Measurements from ENCODE around the gene SRGAP2B. TPM values are rescaled to one million over a fixed set of nuclear protein-coding genes. Genes with fewer than 3 reads are reported as not detected.
"Not testable (repeated sequence)": the region's sequence is repeated elsewhere in the genome, so short reads cannot be mapped to it uniquely, and the experiment has no call there.

Gene SRGAP2B
- total RNA-seq, 1 donor from 2014 or later = 26.3 TPM

GRCh38 chr1:145074021-145074559 lies 21.0 kb downstream of the SRGAP2B start:
- H3K36me3 Mint-ChIP-seq, H3K27me3 Mint-ChIP-seq: not testable (repeated sequence)

GRCh38 chr1:145071569-145071968 lies 23.6 kb downstream of the SRGAP2B start:
- H3K27me3 Mint-ChIP-seq; H3K27ac Mint-ChIP-seq; H3K9me3 Mint-ChIP-seq; H3K4me3 Mint-ChIP-seq; H3K4me1 Mint-ChIP-seq (ENCODE audit: unreplicated experiment); DNase-seq (ENCODE audit: extremely low spot score, unreplicated experiment); H3K36me3 Mint-ChIP-seq: not testable (repeated sequence)

More at GRCh38 chr1:145074021-145074559, 21.0 kb downstream of the SRGAP2B start:
- DNase-seq (ENCODE audit: extremely low spot score, unreplicated experiment); H3K9me3 Mint-ChIP-seq; H3K4me1 Mint-ChIP-seq (ENCODE audit: unreplicated experiment); H3K27ac Mint-ChIP-seq; H3K4me3 Mint-ChIP-seq: not testable (repeated sequence)

- H3K4me1 Mint-ChIP-seq (ENCODE audit: unreplicated experiment); H3K4me3 Mint-ChIP-seq; H3K36me3 Mint-ChIP-seq; H3K27ac Mint-ChIP-seq; H3K27me3 Mint-ChIP-seq; H3K9me3 Mint-ChIP-seq; DNase-seq (ENCODE audit: extremely low spot score, unreplicated experiment): not testable (repeated sequence)
These were observed 28.6 kb downstream of the SRGAP2B start for GRCh38 chr1:145066486-145066885.

- H3K27me3 Mint-ChIP-seq; H3K27ac Mint-ChIP-seq; H3K4me3 Mint-ChIP-seq; H3K9me3 Mint-ChIP-seq; DNase-seq (ENCODE audit: extremely low spot score, unreplicated experiment); H3K36me3 Mint-ChIP-seq; H3K4me1 Mint-ChIP-seq (ENCODE audit: unreplicated experiment): not testable (repeated sequence)
These were observed 29.8 kb downstream of the SRGAP2B start for GRCh38 chr1:145065194-145065826.

- not testable (repeated sequence) for DNase-seq (ENCODE audit: extremely low spot score, unreplicated experiment); H3K4me3 Mint-ChIP-seq; H3K4me1 Mint-ChIP-seq (ENCODE audit: unreplicated experiment); H3K27ac Mint-ChIP-seq; H3K9me3 Mint-ChIP-seq; H3K27me3 Mint-ChIP-seq; H3K36me3 Mint-ChIP-seq
These were observed 31.0 kb downstream of the SRGAP2B start for GRCh38 chr1:145063941-145064648.

- H3K4me1 Mint-ChIP-seq (ENCODE audit: unreplicated experiment); H3K36me3 Mint-ChIP-seq; H3K9me3 Mint-ChIP-seq; H3K27ac Mint-ChIP-seq; H3K4me3 Mint-ChIP-seq; DNase-seq (ENCODE audit: extremely low spot score, unreplicated experiment); H3K27me3 Mint-ChIP-seq: not testable (repeated sequence)
These were observed 31.8 kb downstream of the SRGAP2B start for GRCh38 chr1:145063285-145063684.

- DNase-seq (ENCODE audit: extremely low spot score, unreplicated experiment); H3K4me3 Mint-ChIP-seq; H3K9me3 Mint-ChIP-seq; H3K27ac Mint-ChIP-seq; H3K4me1 Mint-ChIP-seq (ENCODE audit: unreplicated experiment); H3K36me3 Mint-ChIP-seq; H3K27me3 Mint-ChIP-seq: not testable (repeated sequence)
These were observed 36.9 kb downstream of the SRGAP2B start for GRCh38 chr1:145058184-145058583.

- not testable (repeated sequence) for H3K9me3 Mint-ChIP-seq; H3K36me3 Mint-ChIP-seq; H3K4me3 Mint-ChIP-seq; H3K27me3 Mint-ChIP-seq; H3K4me1 Mint-ChIP-seq (ENCODE audit: unreplicated experiment); DNase-seq (ENCODE audit: extremely low spot score, unreplicated experiment); H3K27ac Mint-ChIP-seq
These were observed 39.8 kb downstream of the SRGAP2B start for GRCh38 chr1:145055217-145055760.

GRCh38 chr1:145053428-145053827 lies 41.7 kb downstream of the SRGAP2B start:
- H3K9me3 Mint-ChIP-seq; H3K4me1 Mint-ChIP-seq (ENCODE audit: unreplicated experiment); DNase-seq (ENCODE audit: extremely low spot score, unreplicated experiment); H3K36me3 Mint-ChIP-seq; H3K27ac Mint-ChIP-seq; H3K4me3 Mint-ChIP-seq; H3K27me3 Mint-ChIP-seq: not testable (repeated sequence)

- H3K27ac Mint-ChIP-seq; H3K4me1 Mint-ChIP-seq (ENCODE audit: unreplicated experiment); H3K36me3 Mint-ChIP-seq; H3K9me3 Mint-ChIP-seq; H3K4me3 Mint-ChIP-seq; DNase-seq (ENCODE audit: extremely low spot score, unreplicated experiment); H3K27me3 Mint-ChIP-seq: not testable (repeated sequence)
These were observed 42.9 kb downstream of the SRGAP2B start for GRCh38 chr1:145052019-145052776.

GRCh38 chr1:145048181-145048856 lies 46.8 kb downstream of the SRGAP2B start:
- H3K27me3 Mint-ChIP-seq; H3K36me3 Mint-ChIP-seq; H3K4me3 Mint-ChIP-seq; H3K9me3 Mint-ChIP-seq; H3K27ac Mint-ChIP-seq; DNase-seq (ENCODE audit: extremely low spot score, unreplicated experiment); H3K4me1 Mint-ChIP-seq (ENCODE audit: unreplicated experiment): not testable (repeated sequence)

GRCh38 chr1:145047553-145047952 lies 47.6 kb downstream of the SRGAP2B start:
- not testable (repeated sequence) for DNase-seq (ENCODE audit: extremely low spot score, unreplicated experiment); H3K4me1 Mint-ChIP-seq (ENCODE audit: unreplicated experiment); H3K27ac Mint-ChIP-seq; H3K4me3 Mint-ChIP-seq; H3K27me3 Mint-ChIP-seq; H3K9me3 Mint-ChIP-seq; H3K36me3 Mint-ChIP-seq

GRCh38 chr1:145045571-145046273 lies 49.4 kb downstream of the SRGAP2B start:
- not testable (repeated sequence) for DNase-seq (ENCODE audit: extremely low spot score, unreplicated experiment); H3K27me3 Mint-ChIP-seq; H3K36me3 Mint-ChIP-seq; H3K4me1 Mint-ChIP-seq (ENCODE audit: unreplicated experiment); H3K27ac Mint-ChIP-seq; H3K4me3 Mint-ChIP-seq; H3K9me3 Mint-ChIP-seq
